ENCODE results near the gene SLC22A31.
"Not testable (repeated sequence)": the region's sequence is repeated elsewhere in the genome, so short reads cannot be mapped to it uniquely, and the experiment has no call there.

Gene SLC22A31

GRCh38 chr16:89200124-89200849 is at the start of gene SLC22A31:
Gene SLC22A31, minus strand, starts transcription at chr16:89200537. Its CDS starts 36 bp downstream, at chr16:89200501.
- DNase-seq = no peak

- DNase-seq = peak; percentile 21 to 33
These were observed 48.1 kb upstream of the SLC22A31 start for GRCh38 chr16:89248196-89248982.

GRCh38 chr16:89247734-89248075 is 47.4 kb upstream of the SLC22A31 start:
- not testable (repeated sequence) for DNase-seq

GRCh38 chr16:89246903-89247733 is 46.8 kb upstream of the SLC22A31 start:
- peak; percentile 89 to 94 for DNase-seq

- DNase-seq = no peak
These were observed 46.1 kb upstream of the SLC22A31 start for GRCh38 chr16:89246383-89246902.

GRCh38 chr16:89244754-89245153 is 44.4 kb upstream of the SLC22A31 start:
- DNase-seq = no peak

GRCh38 chr16:89244264-89244663 is 43.9 kb upstream of the SLC22A31 start:
- DNase-seq = not testable (repeated sequence)

GRCh38 chr16:89243664-89244063 is 43.3 kb upstream of the SLC22A31 start:
- DNase-seq = no peak

GRCh38 chr16:89242795-89243200 is 42.5 kb upstream of the SLC22A31 start:
- DNase-seq = no peak

- peak; percentile 86 to 88 for DNase-seq
These were observed 41.1 kb upstream of the SLC22A31 start for GRCh38 chr16:89241187-89242007.

- no peak for DNase-seq
These were observed 37.4 kb upstream of the SLC22A31 start for GRCh38 chr16:89237733-89238132.

- DNase-seq = no peak
These were observed 33.5 kb upstream of the SLC22A31 start for GRCh38 chr16:89233678-89234490.

GRCh38 chr16:89232107-89232506 is 31.8 kb upstream of the SLC22A31 start:
- no peak for DNase-seq

GRCh38 chr16:89230255-89230654 is 29.9 kb upstream of the SLC22A31 start:
- no peak for DNase-seq

- no peak for DNase-seq
These were observed 24.3 kb upstream of the SLC22A31 start for GRCh38 chr16:89224665-89225064.

- DNase-seq = no peak
These were observed 22.6 kb upstream of the SLC22A31 start for GRCh38 chr16:89222931-89223330.

GRCh38 chr16:89221604-89222003 is 21.3 kb upstream of the SLC22A31 start:
- DNase-seq = no peak

- DNase-seq = no peak
These were observed 19.0 kb upstream of the SLC22A31 start for GRCh38 chr16:89219365-89219764.

GRCh38 chr16:89217388-89218191 is 17.3 kb upstream of the SLC22A31 start, which contains the start of gene ZNF778:
Gene ZNF778, plus strand, starts transcription at chr16:89217703. Its CDS starts 3,425 bp downstream, at chr16:89221128.
- peak; percentile 82 to 86 for DNase-seq

GRCh38 chr16:89217138-89217387 is 16.7 kb upstream of the SLC22A31 start:
- DNase-seq = no peak

Data from CD4-positive, alpha-beta T cell treated with Interferon alpha-2 for 1 hour (primary cell).